Kidney tubule cell (primary cell): ENCODE data around the gene NLGN2.

Experiments
- DNase-seq: peaks from one replicate; pipeline ENCODE4 v3.0.0-alpha.2; 2018; ENCODE audit warnings: low spot score

The NLGN2 gene

GRCh38 chr17:7392696-7393612 is 14.7 kb upstream of the NLGN2 start:
- no peak for DNase-seq

GRCh38 chr17:7393613-7394451 is 13.8 kb upstream of the NLGN2 start:
- DNase-seq: peak; percentile 29

GRCh38 chr17:7394452-7395191 is 13.0 kb upstream of the NLGN2 start, which contains the start of gene PLSCR3:
PLSCR3 (minus strand) TSS chr17:7394525; CDS start chr17:7394110, 415 bp downstream.
- peak; percentile 94 for DNase-seq

GRCh38 chr17:7396147-7396546 is 11.5 kb upstream of the NLGN2 start:
- no peak for DNase-seq

GRCh38 chr17:7398612-7399011 is 9.0 kb upstream of the NLGN2 start:
- DNase-seq: no peak

GRCh38 chr17:7403043-7403726 is 4.5 kb upstream of the NLGN2 start:
- DNase-seq: peak; percentile 23

- no peak for DNase-seq
These were observed 4.0 kb upstream of the NLGN2 start for GRCh38 chr17:7403727-7403976.

- DNase-seq: peak; percentile 99
These were observed 3.5 kb upstream of the NLGN2 start, which contains the start of gene TMEM256 for GRCh38 chr17:7403977-7404736. TMEM256 (minus strand) TSS chr17:7404097; CDS start chr17:7404084, 13 bp downstream.

GRCh38 chr17:7404737-7405349 is 2.8 kb upstream of the NLGN2 start:
- no peak for DNase-seq

GRCh38 chr17:7405350-7406234 is 2.1 kb upstream of the NLGN2 start:
- DNase-seq: no peak

- DNase-seq: no peak
These were observed 1.3 kb upstream of the NLGN2 start for GRCh38 chr17:7406235-7406825.

- DNase-seq: no peak
These were observed 563 bp upstream of the NLGN2 start for GRCh38 chr17:7407082-7407481.

GRCh38 chr17:7408252-7408727 is 645 bp downstream of the NLGN2 start:
- no peak for DNase-seq

- no peak for DNase-seq
These were observed 1.2 kb downstream of the NLGN2 start for GRCh38 chr17:7408863-7409262.

- no peak for DNase-seq
These were observed 2.1 kb downstream of the NLGN2 start for GRCh38 chr17:7409716-7410115.

- DNase-seq: no peak
These were observed 3.2 kb downstream of the NLGN2 start for GRCh38 chr17:7410634-7411426.

- DNase-seq: no peak
These were observed 3.7 kb downstream of the NLGN2 start for GRCh38 chr17:7411427-7411750.

- no peak for DNase-seq
These were observed 5.8 kb downstream of the NLGN2 start for GRCh38 chr17:7413346-7413985.
